IMR-90 (cell line): Measurements from ENCODE around the gene SDK1. TPM values are rescaled to one million over a fixed set of nuclear protein-coding genes. Genes with fewer than 3 reads are reported as not detected.

ENCODE experiments used
- ATAC-seq: fragments of 200-7000 bp; cut with Tn5 transposase; 2 replicates; pipeline ENCODE4 v1.9.1; 2020; ENCODE audit warnings: low read depth, mild to moderate bottlenecking, moderate library complexity
- BruUV-seq: library from RNA; stranded (reverse); fragments of 400-500 nt; replicated peaks from 2 replicates; lab custom pipeline; 2021; lab: Mats Ljungman, UMichigan
- CTCF ChIA-PET: fragments of 300-600 bp; formaldehyde crosslinking; extraction: SDS; loops from one replicate; lab custom pipeline; 2021; ENCODE audit warnings: antibody characterized with exemption; lab: Yijun Ruan, JAX
- POLR2A ChIA-PET: fragments of 300-600 bp; sonication (Branson Sonifier 250); formaldehyde crosslinking; loops from one replicate; lab custom pipeline; 2022; ENCODE audit warnings: antibody characterized with exemption; ENCODE audit not compliant: unreplicated experiment; lab: Charles Lee
- DNase-seq: peaks from one replicate; pipeline ENCODE4 v3.0.0; 2013
- H2AFZ ChIP-seq: replicated peaks from 2 replicates; pipeline ENCODE3; 2013; ENCODE audit warnings: low read length, mild to moderate bottlenecking; ENCODE audit not compliant: poor library complexity
- H2AK5ac ChIP-seq: 2 replicates; pipeline ENCODE4 v1.6.1; 2013; ENCODE audit warnings: low read depth, low read length, inconsistent platforms
- H2AK9ac ChIP-seq: replicated peaks from 2 replicates; pipeline ENCODE3; 2013; ENCODE audit warnings: mild to moderate bottlenecking, low read depth, low read length, moderate library complexity; ENCODE audit not compliant: poor library complexity
- H2BK120ac ChIP-seq: 2 replicates; pipeline ENCODE4 v1.6.1; 2013; ENCODE audit warnings: low read depth, low read length, inconsistent platforms
- H2BK15ac ChIP-seq: 3 replicates; pipeline ENCODE4 v1.6.1; 2013; ENCODE audit warnings: low read depth, low read length, inconsistent platforms
- H2BK20ac ChIP-seq: 2 replicates; pipeline ENCODE4 v1.6.1; 2013; ENCODE audit warnings: low read depth, mild to moderate bottlenecking, inconsistent platforms, low read length, moderate library complexity
- H2BK5ac ChIP-seq: 2 replicates; pipeline ENCODE4 v1.6.1; 2013; ENCODE audit warnings: mild to moderate bottlenecking, low read depth, low read length, inconsistent platforms; ENCODE audit not compliant: poor library complexity, severe bottlenecking
- H3K14ac ChIP-seq: replicated peaks from 2 replicates; pipeline ENCODE4 v1.6.1; 2013; ENCODE audit warnings: low read depth, low read length, inconsistent platforms
- H3K18ac ChIP-seq: 2 replicates; pipeline ENCODE4 v1.6.1; 2013; ENCODE audit warnings: low read depth, low read length, control low read depth
- H3K23ac ChIP-seq: 2 replicates; pipeline ENCODE4 v1.6.1; 2013; ENCODE audit warnings: low read depth, low read length, inconsistent platforms
- H3K27ac ChIP-seq: 2 replicates; pipeline ENCODE4 v1.5.1; 2013; ENCODE audit warnings: mild to moderate bottlenecking, control low read depth, low read length; ENCODE audit not compliant: insufficient read depth
- H3K27me3 ChIP-seq: 2 replicates; pipeline ENCODE4 v1.6.1; 2013; ENCODE audit warnings: low read length; ENCODE audit not compliant: control insufficient read depth, insufficient read depth
- H3K36me3 ChIP-seq: 2 replicates; pipeline ENCODE4 v1.6.1; 2013; ENCODE audit warnings: low read length, mixed read lengths; ENCODE audit not compliant: control insufficient read depth, insufficient read depth
- H3K4ac ChIP-seq: 2 replicates; pipeline ENCODE4 v1.6.1; 2013; ENCODE audit warnings: low read depth, low read length, inconsistent platforms
- H3K4me1 ChIP-seq: 2 replicates; pipeline ENCODE4 v1.6.1; 2013; ENCODE audit warnings: low read length, mixed read lengths; ENCODE audit not compliant: control insufficient read depth, insufficient read depth
- H3K4me2 ChIP-seq: 2 replicates; pipeline ENCODE4 v1.6.1; 2013; ENCODE audit warnings: low read depth, mild to moderate bottlenecking, control low read depth, low read length, moderate library complexity
- H3K4me3 ChIP-seq: 2 replicates; pipeline ENCODE4 v1.5.1; 2013; ENCODE audit warnings: low read depth, mild to moderate bottlenecking, control low read depth, low read length, moderate library complexity; ENCODE audit not compliant: insufficient read depth
- H3K56ac ChIP-seq: 2 replicates; pipeline ENCODE4 v1.6.1; 2013; ENCODE audit warnings: low read length, inconsistent platforms; ENCODE audit not compliant: insufficient read depth; ENCODE audit errors: extremely low read depth
- H3K79me1 ChIP-seq, 2 experiments: 2 replicates each; pipeline ENCODE4 v1.6.1; 2013; ENCODE audit warnings: low read length in 2 of 2, inconsistent platforms in 1 of 2, low read depth in 1 of 2
- H3K9ac ChIP-seq: 2 replicates; pipeline ENCODE4 v1.6.1; 2013; ENCODE audit warnings: low read depth, low read length, control low read depth
- H3K9me1 ChIP-seq: 2 replicates; pipeline ENCODE4 v1.6.1; 2013; ENCODE audit warnings: low read length, inconsistent platforms; ENCODE audit not compliant: insufficient read depth
- H3K9me3 ChIP-seq: 2 replicates; pipeline ENCODE4 v1.6.1; 2013; ENCODE audit warnings: low read length; ENCODE audit not compliant: control insufficient read depth, insufficient read depth
- H4K20me1 ChIP-seq: 2 replicates; pipeline ENCODE4 v1.6.1; 2013; ENCODE audit warnings: low read length, inconsistent platforms; ENCODE audit not compliant: insufficient read depth
- H4K5ac ChIP-seq: 2 replicates; pipeline ENCODE4 v1.6.1; 2013; ENCODE audit warnings: mild to moderate bottlenecking, low read depth, low read length, control low read depth
- H4K8ac ChIP-seq, 2 experiments: 2 replicates each; pipeline ENCODE4 v1.6.1; 2013; ENCODE audit warnings: low read depth in 2 of 2, low read length in 2 of 2, control low read depth in 1 of 2, inconsistent platforms in 1 of 2
- H4K91ac ChIP-seq: 2 replicates; pipeline ENCODE4 v1.6.1; 2013; ENCODE audit warnings: low read depth, low read length, inconsistent platforms; ENCODE audit not compliant: insufficient read depth
- BHLHE40 ChIP-seq: fragments of 150-350 bp; IDR thresholded peaks from 2 replicates; pipeline ENCODE4 v1.6.1; 2016; ENCODE audit warnings: mild to moderate bottlenecking, low read depth, low read length
- CEBPB ChIP-seq: IDR thresholded peaks from 2 replicates; pipeline ENCODE4 v1.6.1; 2012; ENCODE audit warnings: low read depth, low read length, improper control_type of control experiment
- CHD1 ChIP-seq: IDR thresholded peaks from 2 replicates; pipeline ENCODE4 v1.6.1; 2012; ENCODE audit warnings: low read depth, low read length, improper control_type of control experiment
- CTCF ChIP-seq: conservative IDR thresholded peaks from 2 replicates; pipeline ENCODE4 v1.5.1; 2012; ENCODE audit warnings: mild to moderate bottlenecking, low read depth, low read length, improper control_type of control experiment
- ELK1 ChIP-seq: fragments of 150-350 bp; IDR thresholded peaks from 2 replicates; pipeline ENCODE4 v1.6.1; 2016; ENCODE audit warnings: low read depth, mild to moderate bottlenecking, low read length, moderate library complexity, borderline replicate concordance
- FOS ChIP-seq: fragments of 150-350 bp; IDR thresholded peaks from 2 replicates; pipeline ENCODE4 v1.6.1; 2016; ENCODE audit warnings: low read depth, low read length
- MAFK ChIP-seq: IDR thresholded peaks from 2 replicates; pipeline ENCODE4 v1.6.1; 2012; ENCODE audit warnings: low read depth, low read length, improper control_type of control experiment
- MAZ ChIP-seq: IDR thresholded peaks from 2 replicates; pipeline ENCODE4 v1.6.1; 2012; ENCODE audit warnings: low read depth, mild to moderate bottlenecking, low read length, improper control_type of control experiment, moderate library complexity, borderline replicate concordance
- MXI1 ChIP-seq: IDR thresholded peaks from 2 replicates; pipeline ENCODE4 v1.6.1; 2012; ENCODE audit warnings: low read depth, mild to moderate bottlenecking, low read length, moderate library complexity, borderline replicate concordance
- NFE2L2 ChIP-seq: fragments of 150-350 bp; IDR thresholded peaks from 2 replicates; pipeline ENCODE4 v1.6.1; 2016; ENCODE audit warnings: low read depth, mild to moderate bottlenecking, low read length
- POLR2A ChIP-seq: IDR thresholded peaks from 2 replicates; pipeline ENCODE4 v1.6.1; 2012; ENCODE audit warnings: mild to moderate bottlenecking, low read depth, low read length
- RAD21 ChIP-seq: IDR thresholded peaks from 2 replicates; pipeline ENCODE4 v1.6.1; 2012; ENCODE audit warnings: low read length, improper control_type of control experiment
- RCOR1 ChIP-seq: IDR thresholded peaks from 2 replicates; pipeline ENCODE4 v1.6.1; 2012; ENCODE audit warnings: mild to moderate bottlenecking, low read length, improper control_type of control experiment; ENCODE audit not compliant: insufficient replicate concordance
- RFX5 ChIP-seq: IDR thresholded peaks from 2 replicates; pipeline ENCODE4 v1.8.0; 2012; ENCODE audit warnings: low read depth, mild to moderate bottlenecking, low read length, moderate library complexity
- SMC3 ChIP-seq: fragments of 150-350 bp; IDR thresholded peaks from 2 replicates; pipeline ENCODE4 v1.6.1; 2016; ENCODE audit warnings: low read depth, mild to moderate bottlenecking, antibody characterized with exemption, low read length, moderate library complexity
- USF2 ChIP-seq: fragments of 150-350 bp; IDR thresholded peaks from 2 replicates; pipeline ENCODE4 v1.6.1; 2017; ENCODE audit warnings: mild to moderate bottlenecking, antibody characterized with exemption, low read length, low read depth
- WGBS, 2 experiments: methylation state at CpG; one replicate each; pipeline versions ENCODE4 v1.1.5 to v1.1.7; 2013; ENCODE audit warnings: missing lambda C conversion rate in 2 of 2; ENCODE audit not compliant: insufficient read length in 1 of 2; ENCODE audit errors: extremely low coverage in 2 of 2; 5-methylcytosine and 5-hydroxymethylcytosine counted together
- dilution Hi-C: fragments of 300-500 bp; cut with HindIII; formaldehyde crosslinking; loops from one replicate; pipeline ENCODE4 v1.14.3; 2018; ENCODE audit warnings: low sequenced_read_pairs; ENCODE audit not compliant: unreplicated experiment
- in situ Hi-C: fragments of 300-500 bp; cut with MboI; formaldehyde crosslinking; loops from 3 replicates; pipeline ENCODE4 v1.14.3; 2019; ENCODE audit warnings: low sequenced_read_pairs, inconsistent platforms, mixed read lengths
- intact Hi-C: fragments of 100-400 bp; cut with micrococcal nuclease; formaldehyde crosslinking; loops from 2 replicates; pipeline ENCODE4 v1.10.0; 2022
- polyA plus RNA-seq, 3 experiments: library from polyadenylated mRNA; depleted of rRNA; stranded (reverse); fragments of >200 nt; gene quantifications; 2 replicates each; pipeline ENCODE4 v1.2.3, GENCODE V29; 2012; ENCODE audit warnings: low replicate concordance in 1 of 3
- total RNA-seq: library from RNA; depleted of rRNA; stranded (reverse); fragments of >200 nt; gene quantifications from 2 replicates; pipeline ENCODE4 v1.2.3, GENCODE V29; 2012

SDK1 gene
- total and polyA plus RNA-seq, 2 of the 4 experiments (the other 2 are of a cell fraction) = 1.5 to 1.6 TPM

- no peak overlapping the region for H3K18ac ChIP-seq
- H3K9me3 ChIP-seq = peaks cover 11% of the 10 kb centered on the region
- no peak overlapping the region for H3K23ac ChIP-seq
- dilution Hi-C loops = no loop called here
- no peaks in the 10 kb centered on the region for H4K20me1 ChIP-seq
- no peak overlapping the region for H3K14ac ChIP-seq
- no peak overlapping the region for H3K4ac ChIP-seq
- in situ Hi-C loops = no loop called here
- no peak overlapping the region for H3K4me3 ChIP-seq
- H4K5ac ChIP-seq = no peak overlapping the region
- no peak for TF ChIP-seq CTCF
- TF ChIP-seq MAZ = no peak
- TF ChIP-seq MXI1 = no peak
- no peak for TF ChIP-seq ELK1
- TF ChIP-seq MAFK = no peak
- TF ChIP-seq POLR2A = no peak
- TF ChIP-seq RFX5 = no peak
- TF ChIP-seq RAD21 = no peak
- TF ChIP-seq BHLHE40 = no peak
- no peak for TF ChIP-seq CHD1
- TF ChIP-seq USF2 = no peak
- TF ChIP-seq FOS = no peak
- TF ChIP-seq RCOR1 = no peak
- no peak for TF ChIP-seq CEBPB
- TF ChIP-seq SMC3 = no peak
- no peak for TF ChIP-seq NFE2L2
- H3K4me1 ChIP-seq = no peaks in the 10 kb centered on the region
- H3K9ac ChIP-seq = no peak overlapping the region
- no peaks in the 10 kb centered on the region for H3K36me3 ChIP-seq
- no peak overlapping the region for H3K27ac ChIP-seq
- H2AK9ac ChIP-seq = no peak overlapping the region
- no peak overlapping the region for H2BK120ac ChIP-seq
- H4K8ac ChIP-seq = no peak overlapping the region
- BruUV-seq = no TSS peak
- no peak overlapping the region for H3K4me2 ChIP-seq
- H3K79me1 ChIP-seq = no peaks in the 10 kb centered on the region
- H3K27me3 ChIP-seq = no peaks in the 10 kb centered on the region
- no peaks in the 10 kb centered on the region for H3K9me1 ChIP-seq
- H2AFZ ChIP-seq = no peak overlapping the region
- no peak for DNase-seq
- POLR2A ChIA-PET = interaction anchor here (0.5 kb wide), 1 partner anchor 245 kb away, joined by 3 read pairs; no protein-coding TSS in a partner anchor
- H2BK5ac ChIP-seq = no peak overlapping the region
- ATAC-seq = no peak
- H2BK15ac ChIP-seq = no peak overlapping the region
- intact Hi-C loops = no loop called here
- H2AK5ac ChIP-seq = no peak overlapping the region
- 76% methylated on average over 5 of the region's 19 CpGs; no CpG with 5 or more reads in 1 of the 2 experiments for WGBS, 2 experiments
- no peak overlapping the region for H4K91ac ChIP-seq
- CTCF ChIA-PET = no interaction called here
- no peak overlapping the region for H3K56ac ChIP-seq
- no peak overlapping the region for H2BK20ac ChIP-seq
Observed at GRCh38 chr7:4076701-4077294, 775.7 kb downstream of the SDK1 start.
